Spleen (tissue), 7 donors: ENCODE data around the gene RAB3D.

Source experiments
- CTCF ChIP-seq, 11 experiments: fragments of 200-600 bp in 7 of 11; fragments of 450-650 bp in 4 of 11; sonication (generic) in 4 of 11; IDR thresholded peaks in 8 of 11; conservative IDR thresholded peaks in 3 of 11; 1 replicate in 7 of 11; 2 replicates in 4 of 11; pipeline versions ENCODE4 v1.4.0 to v1.8.0; 2016 to 2021; ENCODE audit warnings: antibody characterized with exemption in 11 of 11, inconsistent platforms in 4 of 11, mild to moderate bottlenecking in 1 of 11
- POLR2A ChIP-seq, 3 donors: fragments of 450-650 bp; IDR thresholded peaks; one replicate each; pipeline ENCODE4 v1.5.1; 2017; ENCODE audit warnings: antibody characterized with exemption in 3 of 3, mild to moderate bottlenecking in 1 of 3
- POLR2AphosphoS5 ChIP-seq, 3 donors: sonication (generic); formaldehyde crosslinking; IDR thresholded peaks; one replicate each; pipeline ENCODE4 v1.5.1; 2017; ENCODE audit warnings: antibody characterized with exemption in 3 of 3
- donor health status: DM: no; HTN: no; CAD: no; lungs with moderate emphysema.
- donor health status: DM: no; HTN: no; CAD: no.
- donor health status: DM: no; HTN: no; CAD: no.

GRCh38 chr19:11356074-11356397 is 16.6 kb upstream of the RAB3D start:
- TF ChIP-seq CTCF (IDR thresholded peaks at IDR 0.05 in 8 of 11, conservative IDR thresholded peaks at IDR 0.05 in 3 of 11) = no peak
- no peak for TF ChIP-seq POLR2A (IDR thresholded peaks at IDR 0.05)
- TF ChIP-seq POLR2AphosphoS5 (IDR thresholded peaks at IDR 0.05) = no peak
